Mucosa of descending colon (tissue), 3 donors: ENCODE results near the gene BICRAL. TPM values are rescaled to one million over a fixed set of nuclear protein-coding genes. Genes with fewer than 3 reads are reported as not detected.
A peak's percentile ranks its signal among the peaks of the same experiment; 100 is the strongest.

Experiments
- ATAC-seq: fragments of 200-7000 bp; cut with Tn5 transposase; one replicate; pipeline ENCODE4 v1.9.1; 2020; ENCODE audit warnings: mild to moderate bottlenecking, moderate library complexity
- DNase-seq, 3 donors: peaks; one replicate each; pipeline ENCODE4 v3.0.0-alpha.2; 2020
- H3K36me3 ChIP-seq: fragments of 200-600 bp; one replicate; pipeline ENCODE4 v1.8.0; 2021; ENCODE audit warnings: low read depth, mild to moderate bottlenecking
- H3K4me1 ChIP-seq: fragments of 200-600 bp; one replicate; pipeline ENCODE4 v1.8.0; 2021; ENCODE audit warnings: low read depth, mild to moderate bottlenecking
- H3K4me3 ChIP-seq: fragments of 200-600 bp; one replicate; pipeline ENCODE4 v1.8.0; 2021; ENCODE audit warnings: mild to moderate bottlenecking
- H3K9me3 ChIP-seq: fragments of 200-600 bp; one replicate; pipeline ENCODE4 v1.8.0; 2021; ENCODE audit warnings: mild to moderate bottlenecking
- intact Hi-C, 2 donors: fragments of 100-400 bp; cut with DNase I in 1 of 2; cut with micrococcal nuclease in 1 of 2; formaldehyde crosslinking; loops; one replicate each; pipeline versions ENCODE4 v1.11.0 to v1.11.1; 2022; cut with DNase I, micrococcal nuclease
- total RNA-seq, 3 donors: library from RNA; stranded (reverse); fragmentation: NEBNext Ultra II Directional in 2 of 3; extraction: Animal tissue kit (Norgen Biotek cat#: 25700) in 2 of 3; gene quantifications; one replicate each; pipeline versions ENCODE4 v1.2.1 to v1.2.4, GENCODE V29; 2021 to 2023
- TF ChIP-seq, protein P1 (sequence below): fragments of 200-600 bp; IDR thresholded peaks from one replicate; pipeline ENCODE4 v1.8.0; 2022; ENCODE audit warnings: antibody characterized with exemption, mild to moderate bottlenecking
- donor health status: DM: no; HTN: no; CAD: no; lungs with moderate emphysema.
- donor health status: DM: no; HTN: no; CAD: no.
- donor health status: DM: no; HTN: yes; CAD: no.

Gene BICRAL
- total RNA-seq, 3 donors from 2014 or later = 18.3 to 26.2 (median 23.4) TPM

DNA sequence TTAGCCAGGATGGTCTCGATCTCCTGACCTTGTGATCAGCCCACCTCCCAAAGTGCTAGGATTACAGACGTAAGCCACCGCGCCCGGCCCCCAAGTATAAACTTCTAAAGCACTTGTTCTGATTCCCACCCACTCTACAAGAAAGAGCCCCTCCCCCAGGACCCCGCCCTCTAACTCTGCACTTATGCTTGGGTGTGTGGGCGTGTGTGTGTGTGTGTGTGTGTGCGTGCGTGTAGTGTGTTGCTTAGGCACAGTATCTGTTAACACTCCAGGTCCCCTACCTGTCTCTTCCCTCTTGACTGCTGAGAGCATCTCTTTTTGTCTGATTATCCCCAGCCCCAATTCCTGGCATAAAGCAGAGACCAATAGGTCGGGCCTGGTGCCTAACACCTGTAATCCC lies 128.0 kb downstream of the BICRAL start:
- no peaks in the 10 kb centered on the region for H3K9me3 ChIP-seq
- peaks cover 5% of the 10 kb centered on the region for H3K4me1 ChIP-seq
- H3K36me3 ChIP-seq = no peaks in the 10 kb centered on the region
- DNase-seq (no peak), ATAC-seq (no peak)
- TF ChIP-seq, protein P1, sequence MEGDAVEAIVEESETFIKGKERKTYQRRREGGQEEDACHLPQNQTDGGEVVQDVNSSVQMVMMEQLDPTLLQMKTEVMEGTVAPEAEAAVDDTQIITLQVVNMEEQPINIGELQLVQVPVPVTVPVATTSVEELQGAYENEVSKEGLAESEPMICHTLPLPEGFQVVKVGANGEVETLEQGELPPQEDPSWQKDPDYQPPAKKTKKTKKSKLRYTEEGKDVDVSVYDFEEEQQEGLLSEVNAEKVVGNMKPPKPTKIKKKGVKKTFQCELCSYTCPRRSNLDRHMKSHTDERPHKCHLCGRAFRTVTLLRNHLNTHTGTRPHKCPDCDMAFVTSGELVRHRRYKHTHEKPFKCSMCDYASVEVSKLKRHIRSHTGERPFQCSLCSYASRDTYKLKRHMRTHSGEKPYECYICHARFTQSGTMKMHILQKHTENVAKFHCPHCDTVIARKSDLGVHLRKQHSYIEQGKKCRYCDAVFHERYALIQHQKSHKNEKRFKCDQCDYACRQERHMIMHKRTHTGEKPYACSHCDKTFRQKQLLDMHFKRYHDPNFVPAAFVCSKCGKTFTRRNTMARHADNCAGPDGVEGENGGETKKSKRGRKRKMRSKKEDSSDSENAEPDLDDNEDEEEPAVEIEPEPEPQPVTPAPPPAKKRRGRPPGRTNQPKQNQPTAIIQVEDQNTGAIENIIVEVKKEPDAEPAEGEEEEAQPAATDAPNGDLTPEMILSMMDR = no peak
- no peak overlapping the region for H3K4me3 ChIP-seq
- intact Hi-C loops = loop anchor here (5.0 to 10.0 kb wide), 2 partner anchors 235 to 237 kb away; no protein-coding TSS in a partner anchor

DNA sequence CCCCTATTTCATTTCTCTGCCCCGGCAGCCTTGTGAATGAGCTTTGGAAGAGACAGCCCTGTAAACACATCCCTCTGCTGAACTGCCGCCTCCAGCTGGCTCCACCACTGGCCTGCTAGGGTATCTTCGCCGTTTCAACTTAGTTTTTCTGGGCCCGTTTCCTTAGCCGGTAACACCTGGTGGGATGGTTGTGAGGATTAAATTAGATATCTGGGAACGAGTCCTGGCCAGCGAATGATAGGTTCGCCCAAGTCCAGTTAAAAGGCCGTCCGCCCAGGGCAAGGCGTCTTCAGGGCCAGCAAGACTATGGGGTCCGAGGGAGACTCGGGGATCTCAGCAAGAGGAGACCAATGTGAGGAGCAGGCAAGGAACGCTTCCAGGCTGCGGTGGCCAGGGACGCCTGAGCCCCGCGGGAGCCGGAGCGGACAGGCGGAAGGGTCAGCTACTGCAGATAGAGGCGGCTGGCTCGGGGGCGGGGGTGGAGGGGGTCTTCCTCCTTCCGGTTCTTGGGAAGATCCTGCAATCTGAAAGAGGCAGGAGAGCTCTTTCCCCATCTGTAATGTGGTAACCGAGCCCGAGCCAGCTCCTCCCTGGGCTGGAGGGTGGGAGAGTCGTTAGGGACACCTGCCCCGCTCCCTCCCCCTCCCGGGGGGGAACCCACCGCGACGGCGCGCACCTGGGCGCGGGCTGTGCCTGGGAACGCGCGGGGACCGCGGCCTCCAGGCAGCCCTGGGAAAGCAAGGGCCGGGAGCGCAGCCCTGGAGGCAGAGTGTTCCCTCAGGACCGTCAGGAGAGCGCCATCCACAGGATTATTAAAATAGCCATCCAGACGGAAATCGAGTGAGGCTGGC lies 129.5 kb downstream of the BICRAL start:
- no peak overlapping the region for H3K4me3 ChIP-seq
- TF ChIP-seq, protein P1 = no peak
- no peaks in the 10 kb centered on the region for H3K9me3 ChIP-seq
- no peak for DNase-seq
- H3K4me1 ChIP-seq = peaks cover 5% of the 10 kb centered on the region
- intact Hi-C loops = no loop called here
- no peaks in the 10 kb centered on the region for H3K36me3 ChIP-seq
- ATAC-seq = no peak

DNA sequence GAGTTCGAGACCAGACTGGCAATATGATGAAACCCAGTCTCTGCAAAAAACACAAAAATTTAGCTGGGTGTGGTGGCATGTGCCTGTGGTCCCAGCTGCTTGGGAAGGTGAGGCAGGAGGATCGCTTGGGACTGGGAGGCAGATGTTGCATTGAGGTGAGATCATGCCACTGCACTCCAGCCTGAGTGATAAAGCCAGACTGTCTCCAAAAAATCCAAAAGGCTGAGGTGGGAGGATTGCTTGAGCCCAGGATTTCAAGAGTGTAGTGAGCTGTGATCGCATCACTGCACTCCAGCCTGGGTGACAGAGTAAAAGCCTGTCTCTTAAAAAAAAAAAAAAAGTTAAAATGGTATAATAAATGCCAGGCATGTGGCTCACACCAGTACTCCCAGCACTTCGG lies 132.7 kb downstream of the BICRAL start:
- H3K36me3 ChIP-seq = no peaks in the 10 kb centered on the region
- no peaks in the 10 kb centered on the region for H3K9me3 ChIP-seq
- TF ChIP-seq, protein P1 = no peak
- H3K4me1 ChIP-seq = peaks cover 5% of the 10 kb centered on the region
- DNase-seq (no peak), ATAC-seq (no peak)
- intact Hi-C loops = no loop called here
- no peak overlapping the region for H3K4me3 ChIP-seq

DNA sequence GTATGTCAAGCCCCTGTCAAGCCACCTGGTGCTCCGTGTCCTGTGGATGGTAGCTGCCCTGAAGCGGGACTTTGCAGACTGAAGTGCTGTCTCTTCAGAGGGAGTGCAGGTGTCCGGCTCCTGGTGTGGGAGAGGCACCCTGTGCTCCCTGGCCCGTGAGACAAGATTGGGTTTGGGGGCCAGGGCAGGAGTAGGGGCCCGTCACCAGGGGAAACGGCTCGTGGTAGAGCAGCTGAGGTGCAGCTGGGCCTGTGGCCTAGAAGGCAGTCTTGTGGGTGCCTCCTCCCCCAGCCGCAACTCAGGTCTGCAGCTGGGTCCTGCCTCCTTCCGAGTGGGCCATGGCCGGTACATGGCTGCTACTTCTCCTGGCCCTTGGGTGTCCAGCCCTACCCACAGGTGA lies 133.9 kb downstream of the BICRAL start, which contains the start of gene PTCRA:
TSS of gene PTCRA (plus strand) at position 322 of the 400 bp plus-strand sequence. CDS start at position 339, 17 bp downstream.
- TF ChIP-seq, protein P1 = no peak
- peak in 1 of 3 donors; percentile 22 for DNase-seq

DNA sequence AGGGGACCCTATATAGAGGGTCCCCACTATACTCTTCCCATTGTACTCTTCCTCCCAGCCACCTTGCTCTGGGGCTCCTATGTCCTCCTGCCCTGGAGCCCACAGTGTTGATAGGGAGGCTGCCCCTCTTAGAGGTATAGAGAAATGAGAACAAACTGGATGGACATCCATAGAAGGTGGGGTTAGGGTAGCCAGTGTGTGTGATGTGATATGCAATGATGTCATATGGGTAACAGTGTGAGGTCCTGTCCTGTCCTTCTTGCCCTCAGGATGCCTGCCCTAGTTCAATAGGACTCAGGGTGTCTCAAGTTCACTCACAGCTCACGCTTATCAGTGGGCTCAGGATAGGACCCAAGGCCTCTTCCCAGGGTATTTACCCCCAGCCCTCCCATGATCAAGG lies 134.4 kb downstream of the BICRAL start:
- no peak for DNase-seq
- H3K36me3 ChIP-seq = no peaks in the 10 kb centered on the region
- peaks cover 5% of the 10 kb centered on the region for H3K4me1 ChIP-seq
- TF ChIP-seq, protein P1 = no peak
- intact Hi-C loops = no loop called here
- no peak for ATAC-seq
- H3K4me3 ChIP-seq = no peak overlapping the region
- no peaks in the 10 kb centered on the region for H3K9me3 ChIP-seq

More for the DNA sequence above, 133.9 kb downstream of the BICRAL start, which contains the start of gene PTCRA:
- intact Hi-C loops = no loop called here
- Histone ChIP-seq H3K9me3 (no peaks in the 10 kb centered on the region), H3K4me1 (peaks cover 5% of the 10 kb centered on the region), H3K4me3 (no peak within 1 kb of the TSS), H3K36me3 (no peaks in the 10 kb centered on the region)
- no peak for ATAC-seq

Other genes starting within 250 kb of the BICRAL start
- gene UBR2, start 218.0 kb upstream of the BICRAL start, total RNA-seq = 10 to 100 TPM; 41.2 to 53.1 (median 49.6) TPM
- 1 to 10 TPM in 1 of 3 donors, under 1 TPM in 2; 0.38 to 3.5 (median 0.72) TPM for gene PRPH2, start 59.5 kb upstream of the BICRAL start, total RNA-seq
- 10 to 100 TPM; 22.6 to 35.3 (median 26.6) TPM for gene TBCC, start 35.9 kb upstream of the BICRAL start, total RNA-seq
- 10 to 100 TPM; 47.4 to 61.4 (median 53.7) TPM for gene RPL7L1, start 97.6 kb downstream of the BICRAL start, total RNA-seq
- gene PTCRA, start 134.0 kb downstream of the BICRAL start, total RNA-seq = not detected
- gene CNPY3, start 147.4 kb downstream of the BICRAL start, total RNA-seq = 10 to 100 TPM; 18.4 to 30.5 (median 23.5) TPM
- gene GNMT, start 178.7 kb downstream of the BICRAL start, total RNA-seq = under 1 TPM in 2 of 3 donors, not detected in 1; 0.75 to 0.76 TPM
- 10 to 100 TPM; 14.3 to 38.6 (median 20.6) TPM for gene PEX6, start 197.1 kb downstream of the BICRAL start, total RNA-seq
- gene PPP2R5D, start 202.5 kb downstream of the BICRAL start, total RNA-seq = 10 to 100 TPM; 35.9 to 45.0 (median 38.8) TPM
- gene MEA1, start 231.9 kb downstream of the BICRAL start, total RNA-seq = 10 to 100 TPM; 38.0 to 47.4 (median 39.1) TPM
- gene KLHDC3, start 232.2 kb downstream of the BICRAL start, total RNA-seq = 10 to 100 TPM; 53.4 to 84.1 (median 57.3) TPM
- 10 to 100 TPM; 31.4 to 40.0 (median 37.1) TPM for gene RRP36, start 239.6 kb downstream of the BICRAL start, total RNA-seq